Measurements from ENCODE around the gene DHRS2.

DNA sequence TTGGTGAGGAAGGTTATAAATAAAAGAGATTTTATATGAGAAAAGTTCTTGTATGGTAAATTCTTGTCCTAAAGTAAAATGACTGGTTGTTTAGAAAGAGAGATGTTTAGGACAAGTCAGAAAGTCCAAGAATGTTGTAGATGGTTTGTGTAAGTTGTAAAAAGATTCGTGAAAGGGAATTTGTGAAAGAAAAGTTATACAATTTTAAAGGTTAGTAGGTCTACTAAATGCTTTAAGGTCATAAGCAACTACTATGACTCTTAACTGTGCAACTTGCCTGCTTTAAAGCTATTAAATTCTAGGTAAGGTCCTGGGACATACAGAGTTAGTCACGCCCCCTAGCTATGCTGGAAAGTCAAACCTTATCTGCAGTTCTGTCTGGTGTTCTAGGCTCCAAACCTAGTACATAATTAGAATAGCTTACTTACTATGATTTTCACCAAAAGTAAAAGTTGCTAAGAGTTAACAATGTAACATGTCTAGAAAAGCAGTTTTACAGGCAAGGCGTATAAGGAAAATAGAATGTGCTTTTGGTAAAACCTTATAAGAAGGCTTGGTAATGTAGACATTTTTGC is 11.2 kb upstream of the DHRS2 start:
- TF ChIP-seq POLR2AphosphoS5 (IDR thresholded peaks at IDR 0.05) = no peak
- no peak for TF ChIP-seq POLR2A (IDR thresholded peaks at IDR 0.05)
- no peak for TF ChIP-seq CTCF (IDR thresholded peaks at IDR 0.05)
- no peak for TF ChIP-seq EP300 (IDR thresholded peaks at IDR 0.05)

Data from stomach (tissue), 4 donors.